HG03575 (cell line): Measurements from ENCODE around the gene FOLR3.
"Not testable (repeated sequence)": the region's sequence is repeated elsewhere in the genome, so short reads cannot be mapped to it uniquely, and the experiment has no call there.

ENCODE experiments used
- ATAC-seq: cut with Tn5 transposase; IDR thresholded peaks from one replicate; pipeline ENCODE4 v1.9.1; 2021; ENCODE audit not compliant: unreplicated experiment, insufficient number of reproducible peaks, low FRiP score; ENCODE audit errors: extremely low read depth

The FOLR3 gene

GRCh38 chr11:72120930-72121329 lies 14.6 kb upstream of the FOLR3 start:
- no peak for ATAC-seq

DNA sequence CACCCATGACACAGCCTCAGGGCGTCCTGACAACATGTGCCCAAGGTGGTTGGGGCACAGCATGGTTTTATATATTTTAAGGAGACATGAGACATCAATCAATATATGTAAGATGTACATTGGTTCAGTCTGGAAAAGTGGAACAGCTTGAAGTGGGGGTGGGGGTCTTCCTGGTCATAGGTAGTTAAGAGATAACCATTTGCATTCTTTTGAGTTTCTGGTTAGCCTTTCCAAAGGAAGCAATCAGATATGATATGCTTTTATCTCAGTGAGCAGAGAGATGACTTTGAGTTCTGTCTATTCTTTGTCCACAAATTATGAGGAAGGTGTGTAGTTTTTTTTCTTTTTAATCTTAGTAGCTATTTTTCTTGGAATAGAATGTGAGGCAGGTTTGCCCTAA lies 12.9 kb upstream of the FOLR3 start:
- no peak for ATAC-seq

DNA sequence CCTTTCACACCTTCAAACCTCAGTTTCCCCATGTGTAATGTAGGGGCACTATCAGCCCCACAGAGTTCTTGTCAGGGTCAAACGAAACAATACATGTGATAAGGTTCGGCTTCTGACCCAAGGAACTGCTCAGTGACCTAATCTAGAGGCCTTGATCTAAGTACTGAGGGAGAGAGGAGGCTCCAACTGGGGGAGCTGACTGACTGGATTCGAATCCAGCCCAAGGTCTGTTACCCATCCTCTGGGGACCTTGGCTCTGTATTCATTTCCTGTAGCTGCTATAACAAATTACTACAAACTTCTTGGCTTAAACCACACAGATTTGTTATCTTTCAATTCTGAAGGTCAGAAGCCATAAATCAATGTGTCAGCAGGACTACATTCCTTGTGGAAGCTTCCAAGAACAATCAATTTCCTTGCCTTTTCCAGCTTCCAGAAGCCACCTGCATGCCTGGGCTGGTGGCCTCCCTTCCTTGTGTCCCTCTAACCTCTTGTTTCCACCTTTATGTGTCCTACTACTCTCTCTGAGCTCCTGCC lies 12.3 kb upstream of the FOLR3 start:
- no peak for ATAC-seq

DNA sequence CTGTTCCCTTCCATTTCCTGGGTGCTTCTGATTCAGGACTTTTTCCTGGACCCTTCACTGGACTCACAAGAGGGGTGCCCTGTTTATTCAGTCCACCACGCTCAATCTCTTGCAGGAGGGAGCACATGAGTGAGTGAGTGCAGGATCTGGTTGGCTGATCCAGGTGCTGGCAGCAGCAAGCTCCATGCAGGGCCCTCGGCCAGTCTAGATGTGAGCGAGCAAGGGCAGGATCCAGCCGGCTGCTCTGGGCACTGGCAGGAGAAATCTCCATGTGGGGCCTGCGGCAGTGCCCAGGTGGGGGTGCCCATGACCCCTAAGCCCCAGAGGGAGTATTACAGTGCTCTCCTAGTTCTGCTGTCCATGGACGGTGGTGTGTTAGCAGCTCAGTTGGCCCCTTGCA lies 11.5 kb upstream of the FOLR3 start:
- ATAC-seq: no peak

GRCh38 chr11:72125956-72126355 lies 9.6 kb upstream of the FOLR3 start:
- no peak for ATAC-seq

GRCh38 chr11:72127923-72128322 lies 7.6 kb upstream of the FOLR3 start:
- ATAC-seq: no peak

DNA sequence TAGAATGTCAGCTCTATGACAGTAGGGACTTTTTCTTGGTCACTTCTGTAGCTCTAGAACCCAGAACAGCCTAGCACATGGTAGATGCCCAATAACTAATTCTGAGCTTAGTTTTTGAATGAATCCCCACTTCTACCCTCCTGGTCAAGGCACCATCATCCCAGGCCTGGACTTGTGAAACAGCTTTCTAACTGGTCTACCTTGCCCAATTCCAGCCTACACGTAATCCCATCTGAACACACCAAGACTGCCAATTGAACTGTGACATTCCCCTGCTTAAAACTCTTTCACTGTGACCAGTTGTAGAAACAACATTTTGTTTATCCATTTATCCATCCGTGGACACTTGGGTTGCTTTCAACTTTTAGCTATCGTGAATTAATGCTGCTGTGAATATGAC lies 6.1 kb upstream of the FOLR3 start:
- ATAC-seq: no peak

DNA sequence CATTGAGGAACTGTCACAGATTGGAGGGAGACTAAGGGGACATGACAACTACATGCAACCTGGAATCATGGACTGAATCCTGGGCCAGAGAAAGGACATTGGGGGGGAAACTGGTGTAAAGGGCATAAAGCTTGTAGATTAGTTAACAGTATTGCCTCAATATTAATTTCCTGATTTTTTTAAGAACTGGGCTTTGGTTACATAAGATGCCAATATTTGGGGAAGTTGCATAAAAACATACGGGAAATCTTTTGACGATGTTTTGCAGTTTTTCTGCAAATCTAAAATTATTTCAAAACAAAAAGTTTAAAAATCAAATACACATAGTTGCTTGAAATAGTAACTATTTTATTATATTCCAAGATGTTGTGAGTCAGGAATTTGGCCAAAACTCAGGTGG lies 2.9 kb upstream of the FOLR3 start:
- ATAC-seq: no peak

- no peak for ATAC-seq
Measured at GRCh38 chr11:72135891-72136683, 562 bp downstream of the FOLR3 start.

DNA sequence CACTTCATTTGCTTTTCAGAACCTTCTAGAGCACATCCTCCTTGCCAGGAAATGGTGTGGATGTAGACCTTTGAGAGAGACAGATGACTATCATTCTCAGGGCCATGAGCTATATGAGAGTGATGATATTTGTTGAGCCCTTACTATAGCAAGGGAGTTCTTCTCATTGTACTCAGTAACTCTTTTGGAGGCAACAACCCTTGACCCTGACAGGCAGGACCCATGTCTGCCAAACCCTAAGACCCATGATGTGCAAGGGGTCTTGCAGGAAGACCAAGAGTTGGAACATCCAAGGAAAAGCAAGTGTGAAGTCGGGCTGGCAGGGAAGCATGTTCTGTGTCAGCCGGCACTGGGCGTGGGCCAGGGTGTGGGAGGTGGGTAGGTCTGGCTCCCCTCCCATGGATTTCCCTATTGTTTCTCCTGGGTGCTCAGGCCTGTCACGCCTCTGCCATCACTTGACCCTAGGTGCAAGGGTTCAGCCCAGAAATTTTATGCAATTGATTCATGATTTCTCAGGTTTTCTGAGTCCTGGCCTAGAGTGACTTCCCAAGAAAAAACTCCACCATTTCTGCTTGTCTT lies 1.2 kb downstream of the FOLR3 start:
- no peak for ATAC-seq

GRCh38 chr11:72138821-72139390 lies 3.4 kb downstream of the FOLR3 start:
- ATAC-seq: no peak

- ATAC-seq: no peak
Measured at GRCh38 chr11:72139500-72139899, 4.0 kb downstream of the FOLR3 start.

GRCh38 chr11:72140661-72141060 lies 5.1 kb downstream of the FOLR3 start:
- ATAC-seq: no peak

GRCh38 chr11:72141066-72141465 lies 5.5 kb downstream of the FOLR3 start:
- no peak for ATAC-seq

DNA sequence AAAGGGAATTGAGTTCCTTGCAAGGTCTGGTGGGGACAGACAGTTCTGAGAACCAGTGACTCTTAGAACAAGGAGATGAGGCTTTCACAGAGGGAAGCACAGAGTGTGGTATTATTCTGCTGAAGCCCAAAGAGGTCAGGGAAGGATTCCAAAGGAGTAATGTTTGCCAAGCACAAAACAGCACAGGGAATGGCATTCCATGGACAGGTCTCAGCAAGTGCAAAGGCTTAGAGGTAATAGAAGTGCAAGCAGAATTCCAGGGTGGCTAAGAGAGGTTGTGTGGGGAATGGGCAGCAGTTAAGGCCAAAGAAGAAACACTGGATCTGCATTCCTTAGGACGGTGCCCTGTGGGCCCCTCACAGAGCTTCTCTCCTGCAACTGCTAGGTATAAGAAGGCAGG lies 6.6 kb downstream of the FOLR3 start:
- not testable (repeated sequence) for ATAC-seq

GRCh38 chr11:72142543-72142942 lies 7.0 kb downstream of the FOLR3 start:
- ATAC-seq: not testable (repeated sequence)

GRCh38 chr11:72144807-72145565 lies 9.5 kb downstream of the FOLR3 start:
- no peak for ATAC-seq

GRCh38 chr11:72146625-72147024 lies 11.1 kb downstream of the FOLR3 start:
- ATAC-seq: no peak

- ATAC-seq: no peak
Measured at GRCh38 chr11:72150882-72151281, 15.4 kb downstream of the FOLR3 start.

DNA sequence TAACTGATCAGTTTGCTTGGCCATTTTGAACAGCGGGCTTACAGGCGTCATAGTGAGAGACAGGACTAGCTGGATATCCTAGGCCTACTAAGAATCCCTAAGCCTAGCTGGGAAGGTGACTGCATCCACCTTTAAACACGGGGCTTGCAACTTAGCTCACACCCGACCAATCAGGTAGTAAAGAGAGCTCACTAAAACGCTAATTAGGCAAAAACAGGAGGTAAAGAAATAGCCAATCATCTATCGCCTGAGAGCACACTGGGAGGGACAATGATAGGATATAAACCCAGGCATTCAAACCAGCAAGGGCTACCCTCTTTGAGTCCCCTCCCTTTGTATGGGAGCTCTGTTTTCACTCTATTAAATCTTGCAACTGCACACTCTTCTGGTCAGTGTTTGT lies 18.3 kb downstream of the FOLR3 start:
- not testable (repeated sequence) for ATAC-seq
